ENCODE measurements around the gene PAX4.
A peak's percentile ranks its signal among the peaks of the same experiment; 100 is the strongest.

The PAX4 gene

DNA sequence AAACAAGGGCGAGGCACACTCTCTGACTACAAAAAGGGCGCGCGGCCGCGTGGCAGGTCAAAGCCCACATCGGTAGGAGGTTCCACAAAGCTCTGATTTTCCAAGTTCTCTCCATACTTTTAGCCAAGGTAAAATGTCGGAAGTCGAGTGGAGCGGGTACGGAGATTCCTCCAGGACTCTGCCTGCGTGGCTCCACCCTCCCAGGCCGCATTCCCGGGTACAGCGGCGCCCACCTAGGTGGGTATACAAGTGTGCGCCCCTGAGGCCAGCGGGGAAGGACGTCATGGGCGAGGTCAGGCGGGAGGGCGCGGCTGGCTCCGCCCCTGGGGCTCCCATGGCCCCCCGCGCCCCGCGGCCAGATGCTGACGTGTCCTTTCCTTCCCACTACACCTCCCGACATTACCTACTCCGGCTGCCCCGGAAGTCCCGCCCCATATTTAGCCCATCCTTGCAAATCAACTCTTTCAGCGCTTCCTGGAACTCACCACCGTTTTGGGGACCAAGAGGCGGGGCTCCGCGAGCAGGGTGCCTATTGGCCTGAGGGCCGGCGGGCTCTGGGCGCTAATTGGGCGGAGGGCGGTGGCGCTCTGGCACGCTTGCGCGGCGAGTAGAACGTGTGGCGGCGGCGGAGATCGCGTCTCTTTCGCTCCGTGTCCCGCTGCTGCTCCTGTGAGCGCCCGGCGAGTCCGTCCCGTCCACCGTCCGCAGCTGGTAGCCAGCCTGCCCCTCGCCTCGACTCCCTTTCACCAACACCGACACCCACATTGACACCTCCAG, 33.8 kb upstream of the PAX4 start, which contains the start of gene SND1:
SND1 (plus strand) TSS at position 639 of the 777 bp plus-strand sequence. CDS start 180 bp downstream, outside the sequence.
- Histone ChIP-seq H3K36me3 (ENCODE audit: control insufficient read depth, insufficient read depth, low read length) (peaks cover 4% of the 10 kb centered on the region), H3K27me3 (replicated peaks; ENCODE audit: control insufficient read depth, insufficient read depth, low read length) (no peaks in the 10 kb centered on the region), H3K4me3 (replicated peaks; ENCODE audit: low read depth, low read length) (peak within 1 kb of the TSS; percentile 99)
- DNase-seq (ENCODE audit: extremely low read depth, insufficient read length) = peak; percentile 98
- TF ChIP-seq, protein P1, sequence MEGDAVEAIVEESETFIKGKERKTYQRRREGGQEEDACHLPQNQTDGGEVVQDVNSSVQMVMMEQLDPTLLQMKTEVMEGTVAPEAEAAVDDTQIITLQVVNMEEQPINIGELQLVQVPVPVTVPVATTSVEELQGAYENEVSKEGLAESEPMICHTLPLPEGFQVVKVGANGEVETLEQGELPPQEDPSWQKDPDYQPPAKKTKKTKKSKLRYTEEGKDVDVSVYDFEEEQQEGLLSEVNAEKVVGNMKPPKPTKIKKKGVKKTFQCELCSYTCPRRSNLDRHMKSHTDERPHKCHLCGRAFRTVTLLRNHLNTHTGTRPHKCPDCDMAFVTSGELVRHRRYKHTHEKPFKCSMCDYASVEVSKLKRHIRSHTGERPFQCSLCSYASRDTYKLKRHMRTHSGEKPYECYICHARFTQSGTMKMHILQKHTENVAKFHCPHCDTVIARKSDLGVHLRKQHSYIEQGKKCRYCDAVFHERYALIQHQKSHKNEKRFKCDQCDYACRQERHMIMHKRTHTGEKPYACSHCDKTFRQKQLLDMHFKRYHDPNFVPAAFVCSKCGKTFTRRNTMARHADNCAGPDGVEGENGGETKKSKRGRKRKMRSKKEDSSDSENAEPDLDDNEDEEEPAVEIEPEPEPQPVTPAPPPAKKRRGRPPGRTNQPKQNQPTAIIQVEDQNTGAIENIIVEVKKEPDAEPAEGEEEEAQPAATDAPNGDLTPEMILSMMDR (IDR thresholded peaks at IDR 0.05; ENCODE audit: insufficient read depth, low read length, poor library complexity, severe bottlenecking) = no peak

DNA sequence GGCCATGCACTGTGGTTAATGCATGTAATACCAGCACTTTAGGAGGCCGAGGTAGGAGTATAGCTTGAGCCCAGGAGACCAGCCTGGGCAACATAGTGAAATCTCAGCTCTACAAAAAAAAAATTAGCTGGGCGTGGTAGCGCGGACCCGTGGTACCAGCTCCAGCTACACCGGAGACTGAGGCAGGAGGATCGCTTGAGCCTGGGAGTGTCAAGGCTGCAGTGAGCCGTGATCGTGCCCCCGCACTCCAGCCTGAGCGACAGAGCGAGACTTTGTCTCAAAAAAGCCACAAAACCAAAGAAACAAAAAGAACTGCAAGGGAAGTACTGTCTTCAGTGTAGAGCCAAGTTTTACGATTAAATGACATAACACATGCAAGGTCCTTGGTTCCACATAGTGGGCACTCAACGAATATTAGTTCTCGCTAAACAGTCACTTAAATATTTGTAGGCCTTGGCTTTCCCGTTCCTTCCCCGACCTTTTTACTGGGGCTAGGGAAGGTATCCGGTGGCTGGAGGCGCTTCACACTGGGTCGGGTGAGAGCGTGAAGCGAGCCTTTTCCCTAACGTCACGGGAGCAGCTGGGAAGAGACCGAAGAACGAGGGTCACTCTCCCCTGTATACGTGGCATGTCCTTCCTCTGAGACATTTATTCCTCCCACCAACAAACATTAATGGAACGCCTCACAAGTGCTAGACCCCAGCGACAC, 33.1 kb upstream of the PAX4 start:
- Histone ChIP-seq H3K36me3 (ENCODE audit: control insufficient read depth, insufficient read depth, low read length) (peaks cover 2% of the 10 kb centered on the region; the same call in 1 of the 2 replicates), H3K27me3 (replicated peaks; ENCODE audit: control insufficient read depth, insufficient read depth, low read length) (no peaks in the 10 kb centered on the region), H3K4me3 (replicated peaks; ENCODE audit: low read depth, low read length) (peak overlapping the region; percentile 85)
- TF ChIP-seq, protein P1 (IDR thresholded peaks at IDR 0.05; ENCODE audit: insufficient read depth, low read length, poor library complexity, severe bottlenecking) = no peak
- DNase-seq (ENCODE audit: extremely low read depth, insufficient read length) = no peak

DNA sequence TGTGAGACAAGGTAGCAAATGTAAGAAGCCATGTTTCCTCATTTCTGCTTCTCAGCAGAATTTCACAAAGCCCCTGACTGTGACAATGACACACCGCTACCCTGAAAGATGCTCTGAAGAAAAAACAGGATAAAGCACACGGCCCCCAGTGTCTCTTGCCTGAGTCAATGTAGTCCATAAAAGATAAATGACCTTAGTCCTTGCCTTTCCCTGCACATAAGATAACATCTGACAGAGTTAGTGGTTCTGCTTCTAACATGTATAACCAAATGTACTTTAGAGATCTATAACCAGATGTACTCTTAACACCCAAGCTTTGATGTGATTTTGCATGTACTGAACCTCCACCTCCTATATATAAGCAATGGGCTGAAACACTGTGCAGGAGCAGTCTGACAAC, 31.0 kb upstream of the PAX4 start:
- no peak overlapping the region for H3K4me3 ChIP-seq (replicated peaks; ENCODE audit: low read depth, low read length)

DNA sequence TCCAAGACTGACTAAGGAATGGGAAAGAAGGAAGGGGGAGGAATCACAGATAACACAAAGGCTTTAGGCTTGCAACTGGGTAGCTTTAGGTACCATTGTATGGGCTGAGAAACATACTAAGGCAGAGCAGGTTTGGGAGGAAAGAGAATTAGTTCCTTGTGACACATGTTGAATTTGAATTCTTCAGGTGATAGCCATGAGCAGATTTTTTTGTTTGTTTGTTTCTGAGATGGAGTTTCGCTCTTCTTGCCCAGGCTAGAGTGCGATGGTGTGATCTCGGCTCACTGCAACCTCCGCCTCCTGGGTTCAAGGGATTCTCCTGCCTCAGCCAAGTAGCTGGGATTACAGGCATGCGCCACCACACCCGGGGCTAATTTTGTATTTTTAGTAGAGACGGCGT, 29.7 kb upstream of the PAX4 start:
- TF ChIP-seq, protein P1 (IDR thresholded peaks at IDR 0.05; ENCODE audit: insufficient read depth, low read length, poor library complexity, severe bottlenecking) = no peak
- H3K4me3 ChIP-seq (replicated peaks; ENCODE audit: low read depth, low read length) = no peak overlapping the region
- no peaks in the 10 kb centered on the region for H3K36me3 ChIP-seq (ENCODE audit: control insufficient read depth, insufficient read depth, low read length)
- H3K27me3 ChIP-seq (replicated peaks; ENCODE audit: control insufficient read depth, insufficient read depth, low read length) = no peaks in the 10 kb centered on the region
- no peak for DNase-seq (ENCODE audit: extremely low read depth, insufficient read length)

More for the DNA sequence above, 31.0 kb upstream of the PAX4 start:
- DNase-seq (ENCODE audit: extremely low read depth, insufficient read length) = no peak
- Histone ChIP-seq H3K36me3 (ENCODE audit: control insufficient read depth, insufficient read depth, low read length) (no peaks in the 10 kb centered on the region), H3K27me3 (replicated peaks; ENCODE audit: control insufficient read depth, insufficient read depth, low read length) (no peaks in the 10 kb centered on the region)
- TF ChIP-seq, protein P1 (IDR thresholded peaks at IDR 0.05; ENCODE audit: insufficient read depth, low read length, poor library complexity, severe bottlenecking) = no peak

DNA sequence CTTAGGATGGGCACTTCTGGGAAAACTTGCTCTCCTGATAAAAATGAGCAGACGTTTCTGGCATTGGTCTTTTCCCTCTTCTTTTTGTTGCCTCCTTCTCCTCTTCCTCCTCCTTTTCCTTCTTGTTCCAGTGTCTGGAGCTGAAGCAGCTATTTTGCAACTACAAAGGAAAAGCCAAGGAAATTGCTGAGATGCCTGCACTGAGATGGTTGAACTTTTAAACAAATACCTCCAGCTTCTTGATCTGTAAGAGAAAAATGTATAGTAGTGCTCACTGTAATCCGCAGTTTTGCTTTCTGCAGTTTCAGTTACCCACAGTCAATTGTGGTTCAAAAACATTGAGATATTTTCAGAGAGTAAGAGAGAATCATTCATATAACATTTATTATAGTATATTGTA, 26.5 kb upstream of the PAX4 start:
- DNase-seq (ENCODE audit: extremely low read depth, insufficient read length) = no peak
- Histone ChIP-seq H3K27me3 (replicated peaks; ENCODE audit: control insufficient read depth, insufficient read depth, low read length) (no peaks in the 10 kb centered on the region; the same call in 1 of the 2 replicates), H3K4me3 (replicated peaks; ENCODE audit: low read depth, low read length) (no peak overlapping the region), H3K36me3 (ENCODE audit: control insufficient read depth, insufficient read depth, low read length) (no peaks in the 10 kb centered on the region)
- TF ChIP-seq, protein P1 (IDR thresholded peaks at IDR 0.05; ENCODE audit: insufficient read depth, low read length, poor library complexity, severe bottlenecking) = no peak

Measured in GM06990 (cell line).